Measurements from ENCODE around the gene SLC16A9. TPM values are rescaled to one million over a fixed set of nuclear protein-coding genes. Genes with fewer than 3 reads are reported as not detected.
A peak's percentile ranks its signal among the peaks of the same experiment; 100 is the strongest.

SLC16A9 gene
- 1.1 TPM for total RNA-seq
- long read RNA-seq, full-length matches to known transcripts: 2 of 7 reads
- long read RNA-seq, partial matches to known transcripts: 1 of 7 reads
- long read RNA-seq, other reads (novel, unspliced or antisense): 4 of 7 reads

DNA sequence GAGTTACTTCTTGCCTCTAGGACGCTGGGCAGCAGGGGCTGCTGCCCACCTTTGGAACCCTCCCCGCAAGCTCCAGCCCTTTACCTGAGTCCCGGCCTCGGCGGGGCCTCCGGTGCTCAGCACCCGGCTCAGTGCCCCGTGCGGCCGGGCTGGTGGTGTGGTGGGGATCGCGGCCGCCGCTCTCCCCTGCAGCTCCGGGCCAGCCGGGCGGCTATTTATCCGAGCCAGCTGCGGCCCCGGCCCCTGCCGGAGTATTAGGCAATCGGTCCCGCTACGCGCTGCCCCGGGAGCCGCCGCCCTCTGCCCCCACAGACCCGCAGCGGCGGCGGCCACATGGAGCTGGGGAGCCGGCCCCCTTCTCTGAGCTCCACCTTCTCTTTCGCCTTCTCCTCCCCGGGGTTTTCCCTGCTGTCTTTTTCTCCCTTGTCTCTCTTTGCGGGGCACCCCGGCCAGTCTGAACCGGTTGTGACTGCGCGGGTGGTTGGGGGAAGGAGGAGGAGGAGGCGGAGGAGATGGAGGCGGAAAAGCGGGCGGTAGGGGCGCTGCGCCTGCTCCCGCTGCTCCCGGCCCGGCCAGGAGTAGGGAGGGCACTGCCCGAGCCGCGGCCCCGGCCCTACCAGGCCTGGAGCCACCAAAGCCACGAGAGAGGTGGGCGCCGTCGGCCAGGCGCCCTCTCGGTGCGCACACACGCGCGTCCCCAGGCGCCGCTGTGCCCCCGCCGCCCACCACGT, at the start of gene SLC16A9:
TSS of gene SLC16A9 (minus strand) at position 456 of the 731 bp plus-strand sequence. CDS start 25,559 bp downstream, outside the sequence.
- Histone ChIP-seq H3K27ac (replicated peaks) (peak within 1 kb of the TSS; percentile 63), H3K4me1 (peaks cover 17% of the 10 kb centered on the region), H3K36me3 (no peaks in the 10 kb centered on the region), H3K4me3 (peak within 1 kb of the TSS; percentile 78), H3K9me3 (replicated peaks) (no peaks in the 10 kb centered on the region), H3K27me3 (ENCODE audit: low read depth) (peaks cover 22% of the 10 kb centered on the region)
- DNase-seq: peak; percentile 47
- intact Hi-C loops (cut with micrococcal nuclease): no loop called here
- TF ChIP-seq, protein P1, sequence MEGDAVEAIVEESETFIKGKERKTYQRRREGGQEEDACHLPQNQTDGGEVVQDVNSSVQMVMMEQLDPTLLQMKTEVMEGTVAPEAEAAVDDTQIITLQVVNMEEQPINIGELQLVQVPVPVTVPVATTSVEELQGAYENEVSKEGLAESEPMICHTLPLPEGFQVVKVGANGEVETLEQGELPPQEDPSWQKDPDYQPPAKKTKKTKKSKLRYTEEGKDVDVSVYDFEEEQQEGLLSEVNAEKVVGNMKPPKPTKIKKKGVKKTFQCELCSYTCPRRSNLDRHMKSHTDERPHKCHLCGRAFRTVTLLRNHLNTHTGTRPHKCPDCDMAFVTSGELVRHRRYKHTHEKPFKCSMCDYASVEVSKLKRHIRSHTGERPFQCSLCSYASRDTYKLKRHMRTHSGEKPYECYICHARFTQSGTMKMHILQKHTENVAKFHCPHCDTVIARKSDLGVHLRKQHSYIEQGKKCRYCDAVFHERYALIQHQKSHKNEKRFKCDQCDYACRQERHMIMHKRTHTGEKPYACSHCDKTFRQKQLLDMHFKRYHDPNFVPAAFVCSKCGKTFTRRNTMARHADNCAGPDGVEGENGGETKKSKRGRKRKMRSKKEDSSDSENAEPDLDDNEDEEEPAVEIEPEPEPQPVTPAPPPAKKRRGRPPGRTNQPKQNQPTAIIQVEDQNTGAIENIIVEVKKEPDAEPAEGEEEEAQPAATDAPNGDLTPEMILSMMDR (IDR thresholded peaks at IDR 0.05; ENCODE audit: borderline replicate concordance): peak; percentile 56

GRCh38 chr10:59757966-59758365, 48.3 kb upstream of the SLC16A9 start:
- TF ChIP-seq, protein P1 (IDR thresholded peaks at IDR 0.05; ENCODE audit: borderline replicate concordance): no peak
- Histone ChIP-seq H3K27ac (replicated peaks) (no peak overlapping the region), H3K36me3 (no peaks in the 10 kb centered on the region), H3K4me1 (no peaks in the 10 kb centered on the region), H3K4me3 (no peak overlapping the region), H3K27me3 (ENCODE audit: low read depth) (no peaks in the 10 kb centered on the region), H3K9me3 (replicated peaks) (peaks cover 7% of the 10 kb centered on the region)
- intact Hi-C loops (cut with micrococcal nuclease): no loop called here
- DNase-seq: no peak

DNA sequence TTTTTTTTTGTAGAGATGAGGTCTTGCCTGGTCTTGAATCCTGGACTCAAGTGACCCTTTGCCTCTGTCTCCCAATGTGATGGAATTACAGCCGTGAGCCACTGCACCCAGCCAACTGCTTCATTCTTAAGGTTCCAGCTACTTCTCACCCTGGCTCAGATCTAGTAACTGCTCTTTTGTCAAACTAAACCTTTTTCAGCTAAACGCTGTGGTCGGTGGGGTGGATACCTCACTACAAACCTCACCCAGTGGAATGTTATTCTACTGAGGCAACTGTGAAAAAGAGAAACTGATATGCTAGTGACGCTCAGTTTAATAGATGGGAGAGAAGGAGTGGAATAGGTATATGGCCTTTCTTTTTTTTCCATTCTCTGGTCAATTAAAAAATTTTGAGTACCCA, 45.3 kb upstream of the SLC16A9 start:
- Histone ChIP-seq H3K4me3 (no peak overlapping the region), H3K27ac (replicated peaks) (no peak overlapping the region), H3K36me3 (no peaks in the 10 kb centered on the region), H3K27me3 (ENCODE audit: low read depth) (no peaks in the 10 kb centered on the region), H3K4me1 (no peaks in the 10 kb centered on the region), H3K9me3 (replicated peaks) (peaks cover 3% of the 10 kb centered on the region)
- TF ChIP-seq, protein P1 (IDR thresholded peaks at IDR 0.05; ENCODE audit: borderline replicate concordance): no peak
- intact Hi-C loops (cut with micrococcal nuclease): no loop called here
- DNase-seq: no peak

GRCh38 chr10:59753267-59753666, 43.6 kb upstream of the SLC16A9 start, which contains the start of gene MRLN:
TSS of gene MRLN (minus strand) at chr10:59753455.
- intact Hi-C loops (cut with micrococcal nuclease): no loop called here
- H3K36me3 ChIP-seq: no peaks in the 10 kb centered on the region
- H3K27me3 ChIP-seq (ENCODE audit: low read depth): no peaks in the 10 kb centered on the region
- H3K4me1 ChIP-seq: no peaks in the 10 kb centered on the region
- TF ChIP-seq, protein P1 (IDR thresholded peaks at IDR 0.05; ENCODE audit: borderline replicate concordance): no peak
- no peak for DNase-seq
- H3K27ac ChIP-seq (replicated peaks): no peak within 1 kb of the TSS
- H3K9me3 ChIP-seq (replicated peaks): no peaks in the 10 kb centered on the region
- H3K4me3 ChIP-seq: no peak within 1 kb of the TSS

- H3K4me1 ChIP-seq: no peaks in the 10 kb centered on the region
- no peak for DNase-seq
- H3K36me3 ChIP-seq: no peaks in the 10 kb centered on the region
- TF ChIP-seq, protein P1 (IDR thresholded peaks at IDR 0.05; ENCODE audit: borderline replicate concordance): no peak
- no peaks in the 10 kb centered on the region for H3K27me3 ChIP-seq (ENCODE audit: low read depth)
- no peak overlapping the region for H3K4me3 ChIP-seq
- no peaks in the 10 kb centered on the region for H3K9me3 ChIP-seq (replicated peaks)
- intact Hi-C loops (cut with micrococcal nuclease): no loop called here
- H3K27ac ChIP-seq (replicated peaks): no peak overlapping the region
Measured at GRCh38 chr10:59752278-59752940, 42.8 kb upstream of the SLC16A9 start.

Data from left ventricle myocardium inferior (tissue), 1 donor.